ENCODE results near the gene XIRP2. TPM values are rescaled to one million over a fixed set of nuclear protein-coding genes. Genes with fewer than 3 reads are reported as not detected.

Gene XIRP2
- total RNA-seq, 1 donor from 2014 or later: not detected

GRCh38 chr2:167132906-167133555 is 244.8 kb downstream of the XIRP2 start:
- no peak overlapping the region for H3K27ac Mint-ChIP-seq
- intact Hi-C loops (cut with micrococcal nuclease): no loop called here
- no peaks in the 10 kb centered on the region for H3K27me3 Mint-ChIP-seq (ENCODE audit: insufficient read depth)
- H3K9me3 Mint-ChIP-seq: no peaks in the 10 kb centered on the region
- no peak overlapping the region for H3K4me3 Mint-ChIP-seq
- DNase-seq (ENCODE audit: low spot score): no peak
- no peaks in the 10 kb centered on the region for H3K36me3 Mint-ChIP-seq (ENCODE audit: low read depth)
- H3K4me1 Mint-ChIP-seq (ENCODE audit: low read depth): no peaks in the 10 kb centered on the region

GRCh38 chr2:167133614-167134013 is 245.3 kb downstream of the XIRP2 start:
- Mint-ChIP-seq H3K36me3 (ENCODE audit: low read depth) (no peaks in the 10 kb centered on the region), H3K4me1 (ENCODE audit: low read depth) (no peaks in the 10 kb centered on the region), H3K27ac (no peak overlapping the region), H3K27me3 (ENCODE audit: insufficient read depth) (no peaks in the 10 kb centered on the region), H3K4me3 (no peak overlapping the region), H3K9me3 (no peaks in the 10 kb centered on the region)
- intact Hi-C loops (cut with micrococcal nuclease): no loop called here
- no peak for DNase-seq (ENCODE audit: low spot score)

GRCh38 chr2:167134381-167135072 is 246.2 kb downstream of the XIRP2 start:
- no peak for DNase-seq (ENCODE audit: low spot score)
- no peaks in the 10 kb centered on the region for H3K27me3 Mint-ChIP-seq (ENCODE audit: insufficient read depth)
- H3K36me3 Mint-ChIP-seq (ENCODE audit: low read depth): no peaks in the 10 kb centered on the region
- no peak overlapping the region for H3K4me3 Mint-ChIP-seq
- H3K4me1 Mint-ChIP-seq (ENCODE audit: low read depth): no peaks in the 10 kb centered on the region
- no peak overlapping the region for H3K27ac Mint-ChIP-seq
- intact Hi-C loops (cut with micrococcal nuclease): no loop called here
- H3K9me3 Mint-ChIP-seq: no peaks in the 10 kb centered on the region

GRCh38 chr2:167135706-167136105 is 247.4 kb downstream of the XIRP2 start:
- no peaks in the 10 kb centered on the region for H3K9me3 Mint-ChIP-seq
- no peaks in the 10 kb centered on the region for H3K4me1 Mint-ChIP-seq (ENCODE audit: low read depth)
- intact Hi-C loops (cut with micrococcal nuclease): no loop called here
- no peaks in the 10 kb centered on the region for H3K36me3 Mint-ChIP-seq (ENCODE audit: low read depth)
- no peak for DNase-seq (ENCODE audit: low spot score)
- no peaks in the 10 kb centered on the region for H3K27me3 Mint-ChIP-seq (ENCODE audit: insufficient read depth)
- H3K27ac Mint-ChIP-seq: no peak overlapping the region
- no peak overlapping the region for H3K4me3 Mint-ChIP-seq

GRCh38 chr2:167136879-167137596 is 248.8 kb downstream of the XIRP2 start:
- Mint-ChIP-seq H3K4me1 (ENCODE audit: low read depth) (no peaks in the 10 kb centered on the region), H3K36me3 (ENCODE audit: low read depth) (no peaks in the 10 kb centered on the region), H3K9me3 (no peaks in the 10 kb centered on the region), H3K27me3 (ENCODE audit: insufficient read depth) (no peaks in the 10 kb centered on the region), H3K27ac (no peak overlapping the region), H3K4me3 (no peak overlapping the region)
- DNase-seq (ENCODE audit: low spot score): no peak
- intact Hi-C loops (cut with micrococcal nuclease): no loop called here

GRCh38 chr2:167140330-167140729 is 252.1 kb downstream of the XIRP2 start:
- no peaks in the 10 kb centered on the region for H3K9me3 Mint-ChIP-seq
- no peak for DNase-seq (ENCODE audit: low spot score)
- no peaks in the 10 kb centered on the region for H3K4me1 Mint-ChIP-seq (ENCODE audit: low read depth)

GRCh38 chr2:167140767-167141166 is 252.5 kb downstream of the XIRP2 start:
- no peak for DNase-seq (ENCODE audit: low spot score)
- H3K4me3 Mint-ChIP-seq: no peak overlapping the region
- intact Hi-C loops (cut with micrococcal nuclease): no loop called here
- H3K27ac Mint-ChIP-seq: no peak overlapping the region
- H3K27me3 Mint-ChIP-seq (ENCODE audit: insufficient read depth): peaks cover 3% of the 10 kb centered on the region
- no peaks in the 10 kb centered on the region for H3K4me1 Mint-ChIP-seq (ENCODE audit: low read depth)
- no peaks in the 10 kb centered on the region for H3K9me3 Mint-ChIP-seq
- H3K36me3 Mint-ChIP-seq (ENCODE audit: low read depth): no peaks in the 10 kb centered on the region

More at GRCh38 chr2:167140330-167140729, 252.1 kb downstream of the XIRP2 start:
- no peak overlapping the region for H3K27ac Mint-ChIP-seq
- no peak overlapping the region for H3K4me3 Mint-ChIP-seq
- intact Hi-C loops (cut with micrococcal nuclease): no loop called here
- no peaks in the 10 kb centered on the region for H3K36me3 Mint-ChIP-seq (ENCODE audit: low read depth)
- H3K27me3 Mint-ChIP-seq (ENCODE audit: insufficient read depth): peaks cover 3% of the 10 kb centered on the region

- Mint-ChIP-seq H3K27me3 (ENCODE audit: insufficient read depth) (peaks cover 3% of the 10 kb centered on the region), H3K4me3 (no peak overlapping the region), H3K36me3 (ENCODE audit: low read depth) (no peaks in the 10 kb centered on the region), H3K4me1 (ENCODE audit: low read depth) (no peaks in the 10 kb centered on the region), H3K9me3 (no peaks in the 10 kb centered on the region), H3K27ac (no peak overlapping the region)
- intact Hi-C loops (cut with micrococcal nuclease): no loop called here
- DNase-seq (ENCODE audit: low spot score): no peak
These were observed 254.3 kb downstream of the XIRP2 start for GRCh38 chr2:167142554-167142953.

GRCh38 chr2:167144179-167144898 is 256.1 kb downstream of the XIRP2 start:
- intact Hi-C loops (cut with micrococcal nuclease): no loop called here
- Mint-ChIP-seq H3K27me3 (ENCODE audit: insufficient read depth) (peaks cover 3% of the 10 kb centered on the region), H3K4me3 (no peak overlapping the region), H3K4me1 (ENCODE audit: low read depth) (no peaks in the 10 kb centered on the region), H3K36me3 (ENCODE audit: low read depth) (no peaks in the 10 kb centered on the region), H3K9me3 (no peaks in the 10 kb centered on the region), H3K27ac (no peak overlapping the region)
- DNase-seq (ENCODE audit: low spot score): no peak

GRCh38 chr2:167147271-167147941 is 259.1 kb downstream of the XIRP2 start:
- Mint-ChIP-seq H3K27ac (no peak overlapping the region), H3K36me3 (ENCODE audit: low read depth) (no peaks in the 10 kb centered on the region)

GRCh38 chr2:167151894-167152293 is 263.6 kb downstream of the XIRP2 start:
- H3K9me3 Mint-ChIP-seq: no peaks in the 10 kb centered on the region
- intact Hi-C loops (cut with micrococcal nuclease): no loop called here
- DNase-seq (ENCODE audit: low spot score): no peak
- H3K4me3 Mint-ChIP-seq: no peak overlapping the region
- no peak overlapping the region for H3K27ac Mint-ChIP-seq
- H3K36me3 Mint-ChIP-seq (ENCODE audit: low read depth): no peaks in the 10 kb centered on the region
- no peaks in the 10 kb centered on the region for H3K4me1 Mint-ChIP-seq (ENCODE audit: low read depth)
- H3K27me3 Mint-ChIP-seq (ENCODE audit: insufficient read depth): no peaks in the 10 kb centered on the region

More at GRCh38 chr2:167147271-167147941, 259.1 kb downstream of the XIRP2 start:
- no peak for DNase-seq (ENCODE audit: low spot score)
- peaks cover 3% of the 10 kb centered on the region for H3K27me3 Mint-ChIP-seq (ENCODE audit: insufficient read depth)
- no peaks in the 10 kb centered on the region for H3K4me1 Mint-ChIP-seq (ENCODE audit: low read depth)
- no peaks in the 10 kb centered on the region for H3K9me3 Mint-ChIP-seq
- intact Hi-C loops (cut with micrococcal nuclease): no loop called here
- no peak overlapping the region for H3K4me3 Mint-ChIP-seq

- peaks cover 3% of the 10 kb centered on the region for H3K9me3 Mint-ChIP-seq
- DNase-seq (ENCODE audit: low spot score): no peak
- H3K4me1 Mint-ChIP-seq (ENCODE audit: low read depth): no peaks in the 10 kb centered on the region
- intact Hi-C loops (cut with micrococcal nuclease): no loop called here
- no peak overlapping the region for H3K27ac Mint-ChIP-seq
- H3K4me3 Mint-ChIP-seq: no peak overlapping the region
- H3K27me3 Mint-ChIP-seq (ENCODE audit: insufficient read depth): no peaks in the 10 kb centered on the region
- no peaks in the 10 kb centered on the region for H3K36me3 Mint-ChIP-seq (ENCODE audit: low read depth)
These were observed 269.2 kb downstream of the XIRP2 start for GRCh38 chr2:167157523-167157922.
